Neural progenitor cell (in vitro differentiated cells): ENCODE data around the gene CNTN5. TPM values are rescaled to one million over a fixed set of nuclear protein-coding genes. Genes with fewer than 3 reads are reported as not detected.
"Not testable (repeated sequence)": the region's sequence is repeated elsewhere in the genome, so short reads cannot be mapped to it uniquely, and the experiment has no call there.

ENCODE experiments used
- DNase-seq: peaks from one replicate; pipeline ENCODE4 v3.0.0-alpha.2; 2016; ENCODE audit warnings: low spot score
- H2AFZ ChIP-seq: fragments of 200-600 bp; sonication (generic); replicated peaks from 2 replicates; pipeline ENCODE4 v1.6.1; 2016; ENCODE audit warnings: antibody characterized with exemption
- H3F3A ChIP-seq: fragments of 200-600 bp; sonication (generic); 2 replicates; pipeline ENCODE4 v1.6.1; 2016; ENCODE audit warnings: antibody characterized with exemption, low read depth
- H3K27ac ChIP-seq: fragments of 200-600 bp; sonication (generic); 2 replicates; pipeline ENCODE4 v1.5.1; 2016; ENCODE audit warnings: mild to moderate bottlenecking
- H3K27me3 ChIP-seq: fragments of 200-600 bp; sonication (generic); 2 replicates; pipeline ENCODE4 v1.6.1; 2016; ENCODE audit warnings: mild to moderate bottlenecking, moderate library complexity
- H3K36me3 ChIP-seq: fragments of 200-600 bp; sonication (generic); 2 replicates; pipeline ENCODE4 v1.5.1; 2016
- H3K4me1 ChIP-seq: fragments of 200-600 bp; sonication (generic); 2 replicates; pipeline ENCODE4 v1.6.1; 2016; ENCODE audit warnings: mixed run types
- H3K4me2 ChIP-seq: fragments of 200-600 bp; sonication (generic); 2 replicates; pipeline ENCODE4 v1.6.1; 2016
- H3K4me3 ChIP-seq: fragments of 200-600 bp; sonication (generic); 2 replicates; pipeline ENCODE4 v1.5.1; 2016
- H3K79me2 ChIP-seq: fragments of 200-600 bp; sonication (generic); 2 replicates; pipeline ENCODE4 v1.6.1; 2016; ENCODE audit warnings: low read depth
- H3K9ac ChIP-seq: fragments of 200-600 bp; sonication (generic); 2 replicates; pipeline ENCODE4 v1.6.1; 2016
- H3K9me3 ChIP-seq: fragments of 200-600 bp; sonication (generic); 2 replicates; pipeline ENCODE4 v1.5.1; 2016; ENCODE audit warnings: low read depth
- H4K20me1 ChIP-seq: fragments of 200-600 bp; sonication (generic); 2 replicates; pipeline ENCODE4 v1.6.1; 2016; ENCODE audit warnings: low read depth
- H3K27ac Mint-ChIP-seq: 3 replicates; pipeline ENCODE4 v1.8.0; 2021; ENCODE audit warnings: mixed read lengths
- H3K27me3 Mint-ChIP-seq: 2 replicates; pipeline ENCODE4 v1.8.0; 2022; ENCODE audit warnings: low read depth, mild to moderate bottlenecking, inconsistent platforms, moderate library complexity, mixed read lengths; ENCODE audit not compliant: insufficient read depth
- H3K36me3 Mint-ChIP-seq: 3 replicates; pipeline ENCODE4 v1.8.0; 2021; ENCODE audit warnings: mixed read lengths
- H3K4me1 Mint-ChIP-seq: 3 replicates; pipeline ENCODE4 v1.8.0; 2021; ENCODE audit warnings: mixed read lengths
- H3K4me3 Mint-ChIP-seq: 3 replicates; pipeline ENCODE4 v1.8.0; 2021; ENCODE audit warnings: mild to moderate bottlenecking, moderate library complexity, mixed read lengths
- H3K9me3 Mint-ChIP-seq: 3 replicates; pipeline ENCODE4 v1.8.0; 2020; ENCODE audit warnings: mixed read lengths
- EZH2 ChIP-seq: fragments of 200-600 bp; sonication (generic); IDR thresholded peaks from 2 replicates; pipeline ENCODE4 v1.6.1; 2017; ENCODE audit warnings: antibody characterized with exemption, mild to moderate bottlenecking, moderate library complexity
- EZH2phosphoT487 ChIP-seq: fragments of 200-600 bp; sonication (generic); IDR thresholded peaks from 2 replicates; pipeline ENCODE4 v1.6.1; 2017; ENCODE audit warnings: antibody characterized with exemption
- total RNA-seq: library from RNA; depleted of rRNA; stranded (reverse); fragments of >200 nt; gene quantifications from 2 replicates; pipeline ENCODE4 v1.2.3, GENCODE V29; 2015; ENCODE audit warnings: low replicate concordance
- TF ChIP-seq, protein P1 (sequence below): fragments of 200-600 bp; sonication (generic); IDR thresholded peaks from 2 replicates; pipeline ENCODE4 v1.5.1; 2017; ENCODE audit warnings: antibody characterized with exemption, mild to moderate bottlenecking

Gene CNTN5
- total RNA-seq, 1 donor from 2014 or later: 0.19 TPM

DNA sequence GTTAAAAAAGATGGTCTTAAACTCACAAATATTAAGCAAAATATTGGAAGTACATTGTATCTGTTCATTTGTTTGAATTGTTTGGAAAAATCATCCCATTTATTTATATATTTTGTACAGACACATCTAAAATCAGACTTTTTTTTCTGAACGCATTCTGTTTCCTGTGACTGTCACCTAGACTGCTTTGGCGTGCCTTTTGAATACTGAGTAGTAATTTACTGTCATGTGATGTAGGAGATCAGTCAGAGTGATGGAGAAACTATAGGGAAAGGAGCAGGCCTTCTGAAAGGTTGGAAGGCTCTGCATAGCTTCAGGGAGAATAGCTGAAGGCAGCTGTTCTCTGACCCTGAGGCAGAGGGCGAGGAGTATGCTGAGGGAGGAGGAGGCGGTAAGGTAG is 1214.3 kb downstream of the CNTN5 start:
- H3K4me3 ChIP-seq: no peak overlapping the region
- no peak for DNase-seq
- H2AFZ ChIP-seq: no peak overlapping the region
- no peaks in the 10 kb centered on the region for H3F3A ChIP-seq
- no peaks in the 10 kb centered on the region for H3K79me2 ChIP-seq
- H3K27me3 ChIP-seq: no peaks in the 10 kb centered on the region
- no peak overlapping the region for H3K27ac ChIP-seq
- Mint-ChIP-seq H3K4me1 (peaks cover 5% of the 10 kb centered on the region), H3K4me3 (no peak overlapping the region), H3K36me3 (no peaks in the 10 kb centered on the region), H3K27me3 (no peaks in the 10 kb centered on the region), H3K27ac (no peak overlapping the region), H3K9me3 (peaks cover 7% of the 10 kb centered on the region)
- H3K9me3 ChIP-seq: no peaks in the 10 kb centered on the region
- H3K4me2 ChIP-seq: no peak overlapping the region
- no peaks in the 10 kb centered on the region for H4K20me1 ChIP-seq
- no peak overlapping the region for H3K9ac ChIP-seq
- TF ChIP-seq EZH2 (no peak), EZH2phosphoT487 (no peak)
- TF ChIP-seq, protein P1, sequence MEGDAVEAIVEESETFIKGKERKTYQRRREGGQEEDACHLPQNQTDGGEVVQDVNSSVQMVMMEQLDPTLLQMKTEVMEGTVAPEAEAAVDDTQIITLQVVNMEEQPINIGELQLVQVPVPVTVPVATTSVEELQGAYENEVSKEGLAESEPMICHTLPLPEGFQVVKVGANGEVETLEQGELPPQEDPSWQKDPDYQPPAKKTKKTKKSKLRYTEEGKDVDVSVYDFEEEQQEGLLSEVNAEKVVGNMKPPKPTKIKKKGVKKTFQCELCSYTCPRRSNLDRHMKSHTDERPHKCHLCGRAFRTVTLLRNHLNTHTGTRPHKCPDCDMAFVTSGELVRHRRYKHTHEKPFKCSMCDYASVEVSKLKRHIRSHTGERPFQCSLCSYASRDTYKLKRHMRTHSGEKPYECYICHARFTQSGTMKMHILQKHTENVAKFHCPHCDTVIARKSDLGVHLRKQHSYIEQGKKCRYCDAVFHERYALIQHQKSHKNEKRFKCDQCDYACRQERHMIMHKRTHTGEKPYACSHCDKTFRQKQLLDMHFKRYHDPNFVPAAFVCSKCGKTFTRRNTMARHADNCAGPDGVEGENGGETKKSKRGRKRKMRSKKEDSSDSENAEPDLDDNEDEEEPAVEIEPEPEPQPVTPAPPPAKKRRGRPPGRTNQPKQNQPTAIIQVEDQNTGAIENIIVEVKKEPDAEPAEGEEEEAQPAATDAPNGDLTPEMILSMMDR: no peak
- no peaks in the 10 kb centered on the region for H3K36me3 ChIP-seq
- no peaks in the 10 kb centered on the region for H3K4me1 ChIP-seq

DNA sequence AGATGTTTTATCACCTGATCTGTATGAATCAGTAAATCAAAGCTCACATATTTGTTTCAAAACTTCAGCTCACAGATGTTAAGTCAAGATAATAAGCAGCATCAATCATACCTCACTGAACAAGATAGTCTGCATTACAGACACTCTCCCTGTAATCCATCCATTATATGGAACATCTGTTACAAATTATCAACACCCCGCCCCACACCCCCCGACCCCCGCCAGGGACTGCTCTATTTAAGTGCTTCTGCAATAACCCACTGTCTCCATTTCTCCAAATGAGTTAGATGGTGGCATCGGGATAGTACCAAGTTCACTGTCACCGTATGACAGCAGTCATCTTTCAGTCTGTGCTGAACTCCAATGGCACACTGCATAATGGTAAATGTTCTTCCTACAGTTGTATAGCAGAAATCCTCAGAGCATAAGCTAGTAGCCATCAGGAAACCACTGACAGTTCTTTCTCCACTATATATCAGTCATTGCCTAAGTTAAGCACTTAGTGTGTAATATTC is 1219.3 kb downstream of the CNTN5 start:
- H3K36me3 ChIP-seq: no peaks in the 10 kb centered on the region
- Mint-ChIP-seq H3K27me3 (no peaks in the 10 kb centered on the region), H3K4me1 (no peaks in the 10 kb centered on the region), H3K27ac (no peak overlapping the region), H3K4me3 (no peak overlapping the region), H3K9me3 (peaks cover 4% of the 10 kb centered on the region), H3K36me3 (no peaks in the 10 kb centered on the region)
- no peaks in the 10 kb centered on the region for H3F3A ChIP-seq
- no peaks in the 10 kb centered on the region for H3K9me3 ChIP-seq
- H3K27me3 ChIP-seq: no peaks in the 10 kb centered on the region
- H3K4me3 ChIP-seq: no peak overlapping the region
- TF ChIP-seq, protein P1: no peak
- TF ChIP-seq EZH2phosphoT487: no peak
- TF ChIP-seq EZH2: no peak
- no peaks in the 10 kb centered on the region for H4K20me1 ChIP-seq
- no peak overlapping the region for H2AFZ ChIP-seq
- no peak overlapping the region for H3K4me2 ChIP-seq
- DNase-seq: no peak
- no peak overlapping the region for H3K27ac ChIP-seq
- no peaks in the 10 kb centered on the region for H3K4me1 ChIP-seq
- H3K79me2 ChIP-seq: no peaks in the 10 kb centered on the region
- H3K9ac ChIP-seq: no peak overlapping the region

DNA sequence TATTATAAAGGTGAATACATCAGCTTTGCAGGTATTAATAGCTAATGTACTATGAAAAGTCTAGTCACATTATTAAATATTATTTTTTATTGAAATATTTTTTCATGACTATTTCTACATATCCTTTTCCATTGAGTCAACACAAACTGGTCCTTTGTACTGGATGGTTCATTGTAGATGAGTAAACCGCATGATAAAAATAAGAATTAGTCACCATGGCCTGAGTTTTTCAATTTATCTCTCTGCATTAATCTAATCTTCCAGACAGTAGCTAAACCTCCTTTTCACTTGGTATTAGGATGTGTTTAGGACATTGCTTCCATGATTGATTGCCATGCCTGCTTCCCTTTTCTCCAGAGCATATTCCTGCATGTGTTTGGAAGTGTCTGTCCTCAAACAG is 1227.0 kb downstream of the CNTN5 start:
- Mint-ChIP-seq H3K9me3 (no peaks in the 10 kb centered on the region), H3K27me3 (no peaks in the 10 kb centered on the region), H3K27ac (no peak overlapping the region), H3K4me3 (no peak overlapping the region), H3K4me1 (no peaks in the 10 kb centered on the region), H3K36me3 (no peaks in the 10 kb centered on the region)
- no peaks in the 10 kb centered on the region for H3K36me3 ChIP-seq
- H3K27me3 ChIP-seq: no peaks in the 10 kb centered on the region
- no peak overlapping the region for H2AFZ ChIP-seq
- TF ChIP-seq EZH2 (no peak), EZH2phosphoT487 (no peak)
- TF ChIP-seq, protein P1: no peak
- H3K27ac ChIP-seq: no peak overlapping the region
- no peak for DNase-seq
- no peak overlapping the region for H3K9ac ChIP-seq
- H3F3A ChIP-seq: no peaks in the 10 kb centered on the region
- H3K9me3 ChIP-seq: no peaks in the 10 kb centered on the region
- H3K79me2 ChIP-seq: no peaks in the 10 kb centered on the region
- H3K4me3 ChIP-seq: no peak overlapping the region
- no peaks in the 10 kb centered on the region for H4K20me1 ChIP-seq
- H3K4me2 ChIP-seq: no peak overlapping the region
- H3K4me1 ChIP-seq: no peaks in the 10 kb centered on the region

DNA sequence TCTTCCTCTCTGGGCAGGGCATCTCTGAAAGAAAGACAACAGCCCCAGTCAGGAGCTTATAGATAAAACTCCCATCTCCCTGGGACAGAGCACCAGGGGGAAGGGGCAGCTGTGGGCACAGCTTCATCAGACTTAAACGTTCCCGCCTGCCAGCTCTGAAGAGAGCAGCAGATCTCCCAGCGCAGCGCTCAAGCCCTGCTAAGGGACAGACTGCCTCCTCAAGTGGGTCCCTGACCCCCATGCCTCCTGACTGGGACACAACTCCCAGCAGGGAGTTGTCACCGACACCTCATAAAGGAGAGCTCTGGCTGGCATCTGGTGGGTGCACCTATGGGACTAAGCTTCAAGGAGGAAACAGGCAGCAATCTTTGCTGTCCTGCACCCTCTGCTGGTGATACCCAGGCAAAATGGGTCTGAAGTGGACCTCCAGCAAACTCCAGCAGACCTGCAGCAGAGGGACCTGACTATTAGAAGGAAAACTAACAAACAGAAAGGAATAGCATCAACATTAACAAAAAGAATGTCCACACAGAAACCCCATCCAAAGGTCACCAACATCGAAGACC is 1236.6 kb downstream of the CNTN5 start:
- not testable (repeated sequence) for H3K27ac ChIP-seq, H3K9me3 Mint-ChIP-seq, H3K27me3 ChIP-seq, H4K20me1 ChIP-seq, H3K79me2 ChIP-seq, DNase-seq, H3K27me3 Mint-ChIP-seq, H3K4me3 Mint-ChIP-seq, H2AFZ ChIP-seq, H3K9ac ChIP-seq, H3F3A ChIP-seq, H3K4me2 ChIP-seq, H3K4me1 Mint-ChIP-seq, H3K36me3 ChIP-seq, H3K4me1 ChIP-seq, H3K27ac Mint-ChIP-seq, H3K36me3 Mint-ChIP-seq, H3K4me3 ChIP-seq, H3K9me3 ChIP-seq
